GM21786 (cell line): ENCODE results near the gene UBE2J2.
A peak's percentile ranks its signal among the peaks of the same experiment; 100 is the strongest.

Experiments used
- ATAC-seq: cut with Tn5 transposase; IDR thresholded peaks from one replicate; pipeline ENCODE4 v1.9.1; 2021; ENCODE audit not compliant: unreplicated experiment

UBE2J2 gene

DNA sequence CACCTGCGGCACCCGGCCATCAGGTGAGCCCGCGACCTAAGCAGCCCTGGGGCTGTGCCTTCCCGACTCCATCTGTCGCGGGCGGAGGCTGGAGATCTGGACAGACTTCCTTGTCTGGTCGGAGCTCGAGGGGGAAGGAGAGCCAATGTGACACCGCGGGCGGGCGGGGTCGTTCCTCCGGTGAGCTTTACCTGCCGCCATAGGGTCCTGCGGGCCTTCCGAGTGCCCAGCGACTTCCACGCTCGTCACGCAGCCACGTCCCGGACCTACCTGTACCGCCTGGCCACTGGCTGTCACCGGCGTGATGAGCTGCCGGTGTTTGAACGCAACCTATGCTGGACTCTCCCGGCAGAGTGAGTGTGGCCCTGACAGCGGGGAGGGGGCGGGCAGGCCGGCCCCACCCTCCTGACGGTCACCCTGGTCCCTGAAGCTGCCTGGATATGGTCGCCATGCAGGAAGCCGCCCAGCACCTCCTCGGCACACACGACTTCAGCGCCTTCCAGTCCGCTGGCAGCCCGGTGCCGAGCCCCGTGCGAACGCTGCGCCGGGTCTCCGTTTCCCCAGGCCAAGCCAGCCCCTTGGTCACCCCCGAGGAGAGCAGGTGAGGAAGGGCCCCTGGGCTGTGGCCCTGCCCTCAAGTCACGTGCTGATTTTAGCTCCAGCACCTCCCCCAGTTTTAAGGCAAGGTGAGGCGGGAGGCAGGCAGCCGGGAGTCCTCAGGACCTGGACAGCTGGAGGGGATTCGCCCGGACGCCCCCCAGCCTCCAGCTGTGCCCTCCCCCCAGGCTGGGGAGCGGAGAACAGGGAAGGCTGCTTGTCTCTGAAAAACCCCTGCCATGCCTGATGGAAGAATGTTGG, 35.8 kb upstream of the UBE2J2 start:
- ATAC-seq, result no peak

DNA sequence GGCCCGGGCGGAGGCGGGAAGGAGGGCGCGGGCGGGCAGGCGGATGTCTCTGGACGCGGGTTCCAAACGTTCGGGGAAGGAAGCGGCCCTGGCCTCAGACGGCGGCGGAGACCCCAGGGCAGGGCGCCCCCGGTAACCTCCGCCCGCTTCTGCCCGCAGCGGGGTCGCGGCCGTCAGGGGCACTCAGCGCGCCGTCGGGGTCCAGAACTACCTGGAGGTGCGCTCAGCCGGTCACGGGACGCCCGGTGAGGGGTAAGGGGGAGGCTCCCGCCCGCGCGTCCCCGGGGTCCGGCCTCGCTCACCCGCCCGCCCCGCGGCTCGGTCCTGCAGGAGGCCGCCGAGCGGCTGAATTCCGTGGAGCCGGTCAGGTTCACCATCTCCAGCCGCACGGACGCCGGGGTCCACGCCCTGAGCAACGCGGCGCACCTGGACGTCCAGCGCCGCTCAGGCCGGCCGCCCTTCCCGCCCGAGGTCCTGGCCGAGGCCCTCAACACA, 35.1 kb upstream of the UBE2J2 start:
- no peak for ATAC-seq

DNA sequence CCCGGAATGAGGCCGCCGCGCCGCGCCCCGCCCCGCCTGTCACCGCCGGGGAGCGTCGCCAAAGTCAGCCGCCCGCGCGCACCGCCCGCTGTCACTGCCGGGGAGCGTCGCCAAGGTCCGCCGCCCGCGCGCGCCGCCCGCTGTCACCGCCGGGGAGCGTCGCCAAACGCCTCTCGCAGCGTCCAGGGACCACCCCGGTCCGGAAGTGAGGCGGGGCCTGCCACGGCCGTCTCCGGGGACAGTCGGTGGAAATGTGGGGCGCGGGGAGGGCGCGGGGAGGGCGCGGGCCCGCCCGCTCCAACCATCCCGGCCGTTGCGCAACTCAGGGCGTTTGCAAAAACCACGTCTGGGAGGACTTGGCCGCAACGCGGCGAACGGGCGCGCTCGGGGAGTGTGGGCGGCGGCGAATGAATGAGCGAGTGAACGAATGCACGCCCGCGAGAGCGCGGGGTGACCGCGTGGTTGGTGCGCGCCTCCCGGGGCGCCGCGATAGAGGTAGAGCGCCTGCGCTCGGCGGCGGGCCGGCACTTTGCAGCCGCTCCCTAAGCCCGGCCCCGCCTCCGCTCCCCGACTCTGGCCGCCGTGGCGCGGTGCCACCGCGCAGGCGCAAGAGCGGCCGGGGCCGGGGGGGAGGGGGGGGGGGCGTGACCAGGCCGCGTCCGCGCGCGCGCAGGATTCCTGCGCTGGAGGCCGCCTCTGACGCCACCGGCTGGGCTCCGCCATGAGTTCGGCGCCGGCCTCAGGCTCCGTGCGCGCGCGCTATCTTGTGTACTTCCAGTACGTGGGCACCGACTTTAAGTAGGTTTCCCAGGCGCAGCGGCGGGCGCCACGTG, 34.5 kb upstream of the UBE2J2 start, which contains the start of the genes ACAP3 and PUSL1:
Gene ACAP3, minus strand, starts transcription at position 8 of the 833 bp plus-strand sequence. CDS start 115 bp downstream, outside the sequence.
Gene PUSL1, plus strand, starts transcription at position 675 of the 833 bp plus-strand sequence. Its CDS starts 47 bp downstream, at position 722.
- peak; percentile 59 for ATAC-seq

DNA sequence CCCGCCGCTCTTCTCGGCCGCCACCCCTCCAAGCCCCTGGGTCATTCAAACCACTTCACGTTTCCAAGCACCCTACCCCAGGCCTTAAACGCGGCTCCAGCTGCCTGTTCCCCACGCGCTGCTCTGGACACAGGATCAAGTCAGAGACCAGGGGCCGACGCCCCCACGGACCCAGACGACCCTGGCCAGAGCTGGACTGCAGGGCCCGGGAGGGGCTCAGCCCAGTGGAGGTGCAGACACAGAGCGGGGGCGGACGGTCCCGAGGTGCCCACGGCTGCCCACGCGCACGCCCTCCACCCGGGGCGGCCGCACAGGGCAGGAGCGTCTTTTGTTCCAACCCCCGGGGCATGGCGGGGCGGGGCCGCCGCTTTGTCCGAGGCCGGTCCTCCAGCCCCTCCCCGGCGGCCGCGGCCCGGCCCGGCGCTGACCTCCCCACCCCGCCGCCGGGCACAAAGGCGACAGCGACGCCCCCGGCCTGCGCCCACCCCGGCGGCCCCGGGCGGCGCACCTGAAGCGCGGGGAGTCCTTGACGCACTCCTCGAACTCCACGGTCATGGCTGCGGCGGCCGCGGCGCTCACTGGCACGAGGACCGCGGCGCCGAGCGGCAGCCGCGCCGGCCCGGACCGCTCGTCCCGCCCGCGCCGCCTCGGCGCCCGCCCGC, 33.7 kb upstream of the UBE2J2 start:
- ATAC-seq, result peak; percentile 0

DNA sequence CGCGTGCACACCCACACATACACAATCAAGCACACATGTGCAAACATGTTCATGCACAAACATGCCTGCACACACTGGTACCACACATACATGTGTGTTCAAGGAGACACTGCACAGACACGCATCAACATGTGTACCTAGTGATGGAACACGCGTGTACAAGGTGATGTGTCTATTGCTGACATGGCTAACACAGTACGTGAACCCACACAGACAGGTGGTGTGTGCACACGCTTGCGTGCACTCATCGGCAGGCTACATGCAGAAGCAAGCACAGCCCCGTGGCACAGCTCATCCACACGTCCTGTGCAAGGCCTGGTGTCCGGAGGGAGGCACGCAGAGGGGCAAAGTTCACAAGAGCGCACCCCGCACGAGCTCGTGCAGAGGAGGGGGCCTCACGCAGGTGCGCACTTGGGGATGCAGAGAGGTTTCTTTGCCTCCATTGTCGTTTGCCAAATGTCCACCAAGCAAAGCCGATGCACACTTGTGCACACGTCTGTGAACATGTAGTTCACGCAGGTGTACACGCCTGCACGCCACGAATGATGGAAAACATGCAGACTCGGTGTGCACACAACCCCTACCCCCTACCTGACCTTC, 33.1 kb upstream of the UBE2J2 start:
- no peak for ATAC-seq

DNA sequence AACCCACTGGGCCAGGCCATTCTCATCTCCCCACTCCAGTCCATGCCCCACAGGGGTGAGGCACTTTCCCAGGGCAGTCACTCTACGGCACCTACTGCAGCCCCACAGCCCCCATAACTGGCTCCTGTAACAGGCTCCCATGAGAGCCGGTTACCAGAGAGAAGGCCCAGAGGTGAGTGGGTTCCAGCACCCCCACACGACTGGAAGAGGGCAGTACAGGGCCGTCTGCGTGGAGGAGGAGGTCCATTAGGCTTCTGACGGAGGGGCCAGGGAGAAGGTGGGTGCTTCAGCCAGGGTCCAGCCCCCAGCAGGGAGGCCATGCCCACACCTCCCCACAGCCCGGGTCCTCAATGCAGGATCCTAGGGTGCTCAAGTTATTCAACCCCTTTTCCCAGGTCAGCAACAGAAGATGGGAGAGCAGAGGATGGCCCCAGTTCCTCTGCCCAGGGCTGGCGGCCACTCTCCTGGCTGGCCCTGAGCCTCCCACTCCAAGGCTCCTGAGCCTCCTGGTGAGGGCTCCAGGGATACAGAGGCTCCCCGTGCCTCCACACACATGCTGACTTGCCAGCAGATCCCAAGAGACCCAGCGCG, 32.5 kb upstream of the UBE2J2 start:
- no peak for ATAC-seq

DNA sequence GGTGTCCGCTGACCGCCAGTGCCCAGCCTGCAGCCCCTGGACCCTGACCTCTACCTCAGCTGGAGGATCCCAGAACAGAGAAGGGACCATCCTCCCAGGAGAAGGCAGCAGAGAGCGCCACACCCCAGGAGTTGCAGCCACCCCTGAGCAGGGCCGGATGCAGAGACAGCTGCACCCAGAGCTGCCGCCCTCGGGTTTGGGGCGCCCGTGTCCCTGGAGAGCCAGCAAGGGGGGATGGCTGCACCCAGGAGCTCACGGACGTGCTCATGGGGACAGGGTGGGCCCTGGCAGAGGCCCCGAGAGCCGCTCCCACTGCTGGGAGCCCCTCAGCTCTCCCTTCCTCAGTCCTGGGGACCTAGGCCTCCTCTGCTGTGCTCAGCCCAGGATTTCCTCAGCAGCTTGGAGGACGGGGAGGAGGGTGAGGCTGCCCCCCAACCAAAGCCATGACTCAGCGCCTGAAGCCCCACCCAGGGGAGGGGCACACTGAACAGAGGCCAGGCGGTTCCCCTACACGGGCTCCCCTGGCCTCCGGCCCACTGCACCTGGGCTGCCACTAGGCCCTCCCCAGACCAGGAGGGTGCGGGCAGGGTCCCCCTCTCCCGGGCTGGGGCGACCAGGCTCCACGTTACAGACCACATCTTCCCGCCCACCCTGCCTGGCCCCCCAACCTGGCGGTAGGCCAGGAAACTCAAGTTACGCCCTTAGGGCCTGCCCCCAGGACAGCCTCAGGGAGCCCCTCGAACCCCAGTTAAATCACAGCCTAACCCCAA, 31.8 kb upstream of the UBE2J2 start:
- ATAC-seq, result no peak

DNA sequence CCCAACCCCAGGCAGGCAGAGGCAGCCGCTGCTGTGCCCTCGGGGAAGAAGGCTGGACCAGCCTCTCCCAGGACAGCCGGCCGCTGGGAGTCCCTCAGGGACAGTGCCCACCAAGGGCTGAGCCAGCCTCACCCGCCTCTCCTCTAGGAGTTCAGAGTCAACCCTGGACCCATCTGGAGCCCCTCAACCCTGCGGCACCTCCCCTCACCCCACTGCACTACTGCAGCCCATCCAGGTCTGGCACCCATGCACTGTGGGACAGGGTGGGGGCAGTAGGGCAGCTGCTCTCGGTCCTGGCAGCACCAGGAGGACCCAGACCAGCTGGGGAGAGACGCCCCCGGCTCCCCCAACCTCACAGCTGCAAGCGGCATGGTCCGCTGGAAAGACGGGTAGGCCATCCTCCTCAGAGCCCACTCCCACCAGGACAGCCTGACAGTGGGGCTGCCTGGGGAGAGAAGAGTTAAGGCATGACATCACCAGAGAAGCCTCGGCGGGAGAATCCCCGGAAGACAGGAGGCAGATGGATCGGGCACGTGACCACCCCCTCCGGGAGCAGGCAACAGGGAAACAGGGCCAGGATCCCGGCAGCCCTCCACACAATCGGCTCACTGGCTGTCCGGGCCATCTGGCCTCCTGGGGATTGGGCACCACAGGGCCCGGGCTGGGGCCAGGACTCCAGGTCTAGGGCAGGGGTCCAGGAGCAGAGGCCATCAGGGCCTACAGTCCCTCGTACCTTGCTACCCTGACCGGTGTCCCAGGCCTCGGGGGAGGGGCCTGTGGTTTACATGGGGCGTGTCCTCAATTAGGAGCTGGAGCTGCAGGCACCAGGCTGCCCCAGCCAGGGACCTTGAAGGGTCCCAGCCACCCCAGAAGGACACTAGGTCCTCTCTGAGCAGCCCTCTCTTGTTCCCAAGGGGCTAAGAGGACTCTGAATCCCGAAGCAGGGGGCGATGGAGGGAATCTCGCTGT, 31.0 kb upstream of the UBE2J2 start:
- ATAC-seq, result no peak

DNA sequence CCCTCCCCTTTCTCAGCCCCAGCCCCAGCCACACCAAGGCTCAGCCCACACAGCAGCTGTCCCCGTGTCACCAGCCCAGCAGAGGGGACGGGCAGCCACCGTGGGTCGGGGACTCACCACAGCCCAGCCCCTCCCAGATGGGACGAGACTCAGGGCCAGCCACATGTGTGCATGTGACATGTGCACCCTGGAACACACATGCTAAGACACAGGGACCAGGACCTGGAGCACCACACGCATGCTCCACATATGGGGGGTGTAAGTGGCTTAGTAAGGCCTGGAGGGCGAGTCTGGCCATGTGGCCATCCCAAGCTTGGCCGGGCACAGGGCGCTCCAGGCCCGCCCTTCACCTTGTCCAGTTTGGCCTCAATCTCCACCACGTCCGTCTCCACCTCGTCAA, 30.1 kb upstream of the UBE2J2 start:
- no peak for ATAC-seq

DNA sequence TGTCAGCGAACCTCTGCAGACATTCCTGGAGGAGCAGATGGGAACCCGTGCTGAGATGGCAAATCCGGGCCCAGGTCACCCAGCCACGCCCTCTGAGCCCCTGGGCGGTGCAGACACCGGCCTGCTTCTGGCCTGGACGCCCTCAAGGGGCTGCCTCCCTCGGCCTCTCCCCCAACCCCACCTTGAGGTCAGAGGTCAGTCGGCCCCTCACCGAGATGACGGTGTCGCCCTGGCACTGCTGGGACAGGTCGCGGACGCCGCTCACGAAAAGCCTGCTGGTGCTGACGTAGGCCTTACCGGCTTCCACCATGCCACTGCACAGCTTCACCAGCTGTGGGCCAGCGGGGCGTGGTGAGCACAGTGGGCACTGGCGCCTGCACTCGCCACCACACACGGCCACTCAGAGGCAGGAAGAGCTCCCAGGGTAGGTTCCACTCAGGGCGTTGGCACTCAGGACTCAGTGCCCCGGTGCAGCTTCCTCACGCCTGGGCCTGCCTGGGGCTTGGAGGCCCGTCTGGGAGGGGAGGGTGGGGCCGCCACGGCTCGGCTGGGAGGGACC, 29.4 kb upstream of the UBE2J2 start:
- no peak for ATAC-seq

DNA sequence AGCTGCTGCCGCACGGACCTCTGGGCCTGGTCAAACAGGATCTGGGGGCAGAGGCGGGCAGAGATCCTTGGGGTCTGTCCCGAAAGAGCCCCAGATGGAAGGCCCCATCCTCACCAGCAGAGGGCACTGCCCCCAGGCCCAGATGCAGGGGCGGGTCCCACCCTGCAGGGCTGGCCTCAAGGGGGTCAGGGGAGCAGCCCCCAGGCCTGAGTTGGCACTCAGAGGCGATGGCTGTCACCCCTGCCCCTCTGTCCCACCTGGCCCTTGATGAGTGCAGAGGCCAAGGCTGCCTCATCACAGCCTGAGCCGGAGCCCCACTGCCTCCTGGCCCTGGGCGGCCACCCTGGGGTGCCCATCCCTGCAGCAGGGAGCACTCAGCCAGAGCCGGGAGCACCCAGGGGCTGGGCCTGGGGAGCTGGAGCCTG, 28.4 kb upstream of the UBE2J2 start:
- no peak for ATAC-seq

DNA sequence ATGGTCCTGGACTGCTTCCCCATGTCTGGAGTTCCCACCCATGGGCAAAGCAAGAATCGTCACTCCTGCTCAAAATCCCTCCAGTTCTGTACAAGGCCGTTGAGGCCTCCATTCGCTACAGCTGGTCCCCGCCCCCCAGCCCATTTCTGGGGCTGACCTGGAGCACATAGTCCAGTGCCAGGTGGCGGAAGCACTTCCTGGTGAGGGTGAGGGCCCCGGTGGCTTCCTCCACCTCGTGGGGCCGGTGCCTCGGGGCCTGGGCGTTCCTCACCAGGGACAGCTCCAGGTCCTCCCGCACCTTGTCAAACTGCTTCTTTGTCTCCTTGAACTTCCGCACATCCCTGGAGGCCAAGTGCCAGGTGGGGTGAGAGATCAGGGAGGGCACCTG, 26.7 kb upstream of the UBE2J2 start:
- no peak for ATAC-seq

DNA sequence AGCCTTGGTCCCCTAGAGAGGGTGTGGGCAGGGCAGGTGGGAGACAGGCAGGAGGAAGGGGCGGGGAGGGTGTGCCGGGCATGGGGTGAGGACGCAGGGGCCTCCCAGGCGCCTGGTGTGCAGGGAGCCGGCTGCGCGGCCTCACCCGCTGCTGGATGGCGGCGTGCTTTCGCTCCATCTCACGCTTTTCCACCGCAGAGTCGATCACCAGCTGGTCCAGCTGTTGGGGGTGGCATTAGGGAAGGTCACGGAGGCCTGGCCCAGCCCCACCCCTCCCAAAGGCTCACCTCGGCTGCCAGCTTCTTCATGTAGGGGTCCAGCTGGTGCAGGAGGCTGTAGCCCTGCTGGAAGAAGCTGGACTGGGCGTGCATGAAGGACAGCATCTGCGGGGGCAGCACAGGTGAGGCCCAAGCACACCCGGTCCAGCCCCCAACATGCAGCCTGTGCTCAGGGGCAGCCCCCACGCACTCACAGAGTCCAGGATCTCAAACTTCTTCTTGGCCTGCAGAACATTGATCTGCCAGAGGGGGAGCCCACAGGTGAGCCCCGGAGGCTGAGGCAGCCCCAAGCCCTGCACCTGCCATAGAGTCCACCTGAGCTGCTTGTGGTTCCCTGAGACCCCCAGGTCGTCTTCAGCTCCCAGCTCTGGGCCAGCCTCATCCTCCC, 26.2 kb upstream of the UBE2J2 start:
- ATAC-seq, result no peak

DNA sequence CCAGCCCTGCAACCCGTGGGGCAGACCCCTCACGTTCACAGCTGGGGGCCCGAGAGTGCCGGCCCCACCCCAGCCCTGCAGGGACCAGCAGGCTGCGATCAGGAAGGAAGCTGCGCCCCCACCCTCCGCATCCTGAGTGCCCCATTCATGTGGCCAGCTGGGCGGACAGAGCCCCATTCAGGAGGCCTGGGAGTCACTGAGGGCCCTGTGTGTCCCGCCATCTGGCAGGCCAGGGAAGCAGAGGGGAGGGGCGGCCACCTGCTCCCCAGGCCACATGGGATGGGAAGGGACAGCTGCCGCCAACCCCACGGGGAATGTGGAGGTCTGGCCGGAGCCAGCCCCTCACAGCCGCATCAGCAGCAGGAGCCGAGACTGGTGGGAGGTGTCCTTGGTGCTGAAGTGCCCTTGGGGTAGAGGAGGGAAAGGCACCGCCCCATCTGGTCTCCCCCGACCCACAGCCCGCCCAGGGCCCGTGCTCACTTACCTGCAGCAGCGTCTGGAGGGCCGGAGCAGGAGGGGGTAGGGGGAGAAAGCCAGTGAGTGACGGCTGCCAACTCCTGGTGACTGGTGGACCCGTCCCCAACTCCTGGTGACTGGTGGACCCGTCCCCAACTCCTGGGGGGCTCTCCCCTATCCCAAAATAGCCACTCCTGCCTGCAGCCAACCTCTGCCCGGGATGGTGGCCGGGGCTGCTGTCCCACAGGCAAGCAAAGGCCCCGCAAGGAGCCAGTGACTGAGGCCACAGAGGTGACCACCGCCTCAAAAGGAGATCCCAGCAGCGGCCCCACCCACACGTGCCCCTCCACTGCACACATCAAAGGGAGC, 25.4 kb upstream of the UBE2J2 start:
- no peak for ATAC-seq

DNA sequence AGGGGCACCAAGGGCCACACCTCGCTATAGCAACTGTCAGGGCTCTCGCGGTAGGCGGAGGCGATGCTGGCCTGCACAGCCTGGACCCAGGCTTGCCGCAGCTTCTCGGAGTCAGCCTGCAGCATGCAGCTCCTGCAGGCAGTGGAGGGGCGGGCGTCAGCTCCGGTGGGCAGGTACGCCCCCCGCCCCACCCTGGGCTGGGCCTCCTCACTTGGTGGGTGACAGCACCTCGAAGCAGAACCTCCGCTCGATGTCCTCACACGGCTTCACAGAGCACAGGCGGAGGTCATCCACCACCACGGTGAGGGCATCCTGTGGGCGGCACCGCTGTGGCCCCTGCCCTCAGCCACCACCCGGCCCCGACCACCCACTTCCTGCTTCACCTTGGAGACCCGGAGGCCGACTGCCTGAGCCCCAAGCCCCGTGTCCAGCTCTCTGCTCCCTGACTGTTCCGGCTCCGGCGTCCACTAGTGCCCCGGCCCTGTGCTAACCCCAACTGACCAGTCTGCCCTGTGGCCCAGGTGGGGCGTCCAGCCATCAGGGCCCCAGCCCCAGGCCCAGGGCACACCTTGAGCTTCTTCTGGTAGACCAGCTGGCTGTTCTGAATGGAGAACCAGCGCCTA, 24.3 kb upstream of the UBE2J2 start:
- no peak for ATAC-seq
